IMR-90 (cell line): ENCODE results near the gene COL6A3.

Source experiments
- CEBPB ChIP-seq: IDR thresholded peaks from 2 replicates; pipeline ENCODE4 v1.6.1; 2012; ENCODE audit warnings: low read depth, low read length, improper control_type of control experiment
- MAFK ChIP-seq: IDR thresholded peaks from 2 replicates; pipeline ENCODE4 v1.6.1; 2012; ENCODE audit warnings: low read depth, low read length, improper control_type of control experiment
- MXI1 ChIP-seq: IDR thresholded peaks from 2 replicates; pipeline ENCODE4 v1.6.1; 2012; ENCODE audit warnings: low read depth, mild to moderate bottlenecking, low read length, moderate library complexity, borderline replicate concordance
- TF ChIP-seq, protein P1 (sequence below): conservative IDR thresholded peaks from 2 replicates; pipeline ENCODE4 v1.5.1; 2012; ENCODE audit warnings: mild to moderate bottlenecking, low read depth, low read length, improper control_type of control experiment
- TF ChIP-seq, protein P2 (sequence below): fragments of 150-350 bp; IDR thresholded peaks from 2 replicates; pipeline ENCODE4 v1.6.1; 2016; ENCODE audit warnings: low read depth, mild to moderate bottlenecking, low read length, moderate library complexity, borderline replicate concordance

DNA sequence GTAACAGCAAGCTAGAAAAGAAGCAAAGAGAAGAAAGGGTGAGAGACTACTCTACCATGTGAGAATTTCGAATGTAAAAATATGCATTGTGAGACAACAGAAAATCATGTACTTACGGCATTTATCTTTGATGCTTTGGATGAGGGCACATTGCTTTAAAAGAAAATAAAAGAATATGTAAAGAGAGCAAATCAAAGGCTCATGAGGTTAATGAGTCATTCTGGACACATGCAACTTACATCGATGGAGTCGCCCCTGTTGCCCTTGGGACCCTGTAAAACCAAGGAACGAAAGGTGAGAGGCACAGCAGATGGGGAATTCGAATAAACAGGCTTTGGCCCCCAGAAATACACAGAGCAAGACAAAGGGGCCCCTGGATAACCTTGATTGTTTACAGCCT is 69.0 kb downstream of the COL6A3 start:
- TF ChIP-seq, protein P1, sequence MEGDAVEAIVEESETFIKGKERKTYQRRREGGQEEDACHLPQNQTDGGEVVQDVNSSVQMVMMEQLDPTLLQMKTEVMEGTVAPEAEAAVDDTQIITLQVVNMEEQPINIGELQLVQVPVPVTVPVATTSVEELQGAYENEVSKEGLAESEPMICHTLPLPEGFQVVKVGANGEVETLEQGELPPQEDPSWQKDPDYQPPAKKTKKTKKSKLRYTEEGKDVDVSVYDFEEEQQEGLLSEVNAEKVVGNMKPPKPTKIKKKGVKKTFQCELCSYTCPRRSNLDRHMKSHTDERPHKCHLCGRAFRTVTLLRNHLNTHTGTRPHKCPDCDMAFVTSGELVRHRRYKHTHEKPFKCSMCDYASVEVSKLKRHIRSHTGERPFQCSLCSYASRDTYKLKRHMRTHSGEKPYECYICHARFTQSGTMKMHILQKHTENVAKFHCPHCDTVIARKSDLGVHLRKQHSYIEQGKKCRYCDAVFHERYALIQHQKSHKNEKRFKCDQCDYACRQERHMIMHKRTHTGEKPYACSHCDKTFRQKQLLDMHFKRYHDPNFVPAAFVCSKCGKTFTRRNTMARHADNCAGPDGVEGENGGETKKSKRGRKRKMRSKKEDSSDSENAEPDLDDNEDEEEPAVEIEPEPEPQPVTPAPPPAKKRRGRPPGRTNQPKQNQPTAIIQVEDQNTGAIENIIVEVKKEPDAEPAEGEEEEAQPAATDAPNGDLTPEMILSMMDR, result no peak
- no peak for TF ChIP-seq MXI1
- no peak for TF ChIP-seq CEBPB
- TF ChIP-seq MAFK, result no peak
- TF ChIP-seq, protein P2, sequence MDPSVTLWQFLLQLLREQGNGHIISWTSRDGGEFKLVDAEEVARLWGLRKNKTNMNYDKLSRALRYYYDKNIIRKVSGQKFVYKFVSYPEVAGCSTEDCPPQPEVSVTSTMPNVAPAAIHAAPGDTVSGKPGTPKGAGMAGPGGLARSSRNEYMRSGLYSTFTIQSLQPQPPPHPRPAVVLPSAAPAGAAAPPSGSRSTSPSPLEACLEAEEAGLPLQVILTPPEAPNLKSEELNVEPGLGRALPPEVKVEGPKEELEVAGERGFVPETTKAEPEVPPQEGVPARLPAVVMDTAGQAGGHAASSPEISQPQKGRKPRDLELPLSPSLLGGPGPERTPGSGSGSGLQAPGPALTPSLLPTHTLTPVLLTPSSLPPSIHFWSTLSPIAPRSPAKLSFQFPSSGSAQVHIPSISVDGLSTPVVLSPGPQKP, result no peak
